Right ventricle myocardium inferior (tissue), 1 donor: ENCODE measurements around the gene OSBPL2. TPM values are rescaled to one million over a fixed set of nuclear protein-coding genes. Genes with fewer than 3 reads are reported as not detected.

Source experiments
- ATAC-seq: fragments of 200-7000 bp; cut with Tn5 transposase; one replicate; pipeline ENCODE4 v1.9.1; 2020; ENCODE audit warnings: mild to moderate bottlenecking, moderate library complexity
- DNase-seq: peaks from one replicate; pipeline ENCODE4 v3.0.0; 2021; ENCODE audit errors: missing footprints
- intact Hi-C: fragments of 100-400 bp; cut with DNase I; formaldehyde crosslinking; loops from one replicate; pipeline ENCODE4 v1.11.0; 2022
- total RNA-seq: library from RNA; stranded (reverse); fragmentation: NEBNext Ultra II Directional; extraction: Animal tissue kit (Norgen Biotek cat#: 25700); gene quantifications from one replicate; pipeline ENCODE4 v1.2.1, GENCODE V29; 2021
- donor health status: DM: no; HTN: yes; CAD: no; lungs with severe emphysema.

The OSBPL2 gene
- total RNA-seq, 1 donor from 2014 or later = 59.5 TPM

GRCh38 chr20:62230696-62231095, 7.6 kb upstream of the OSBPL2 start:
- DNase-seq (no peak), ATAC-seq (no peak)
- intact Hi-C loops = no loop called here

- intact Hi-C loops = no loop called here
- no peak for ATAC-seq
- DNase-seq = no peak
Observed at GRCh38 chr20:62231292-62231691, 7.0 kb upstream of the OSBPL2 start.

GRCh38 chr20:62232194-62232593, 6.1 kb upstream of the OSBPL2 start:
- ATAC-seq (no peak), DNase-seq (no peak)
- intact Hi-C loops = no loop called here

- DNase-seq (peak; percentile 62), ATAC-seq (peak; percentile 47)
Observed at GRCh38 chr20:62232770-62233645, 5.3 kb upstream of the OSBPL2 start.

GRCh38 chr20:62233684-62234083, 4.6 kb upstream of the OSBPL2 start:
- DNase-seq (peak; percentile 7), ATAC-seq (no peak)
- intact Hi-C loops = no loop called here

More at GRCh38 chr20:62232770-62233645, 5.3 kb upstream of the OSBPL2 start:
- intact Hi-C loops = no loop called here

GRCh38 chr20:62234339-62234738, 4.0 kb upstream of the OSBPL2 start:
- intact Hi-C loops = no loop called here
- no peak for DNase-seq
- ATAC-seq = peak; percentile 30

- DNase-seq (peak; percentile 20), ATAC-seq (no peak)
- intact Hi-C loops = loop anchor here (5.0 kb wide), 2 partner anchors 47 to 93 kb away; partner anchors contain the start of genes PSMA7 and SS18L1
Observed at GRCh38 chr20:62235001-62235776, 3.1 kb upstream of the OSBPL2 start.

- intact Hi-C loops = loop anchor here (5.0 kb wide), 2 partner anchors 47 to 93 kb away; partner anchors contain the start of genes PSMA7 and SS18L1
- peak; percentile 34 for DNase-seq
Observed at GRCh38 chr20:62235777-62236157, 2.6 kb upstream of the OSBPL2 start.

GRCh38 chr20:62236200-62236599, 2.1 kb upstream of the OSBPL2 start:
- intact Hi-C loops = loop anchor here (5.0 kb wide), 2 partner anchors 46 to 94 kb away; partner anchors contain the start of genes PSMA7 and SS18L1
- DNase-seq (peak; percentile 48), ATAC-seq (no peak)

More at GRCh38 chr20:62235777-62236157, 2.6 kb upstream of the OSBPL2 start:
- ATAC-seq = no peak

GRCh38 chr20:62236766-62237513, 1.4 kb upstream of the OSBPL2 start:
- ATAC-seq (no peak), DNase-seq (peak; percentile 45)
- intact Hi-C loops = loop anchor here (5.0 kb wide), 2 partner anchors 45 to 95 kb away; partner anchors contain the start of genes PSMA7 and SS18L1

GRCh38 chr20:62237514-62237800, 864 bp upstream of the OSBPL2 start:
- intact Hi-C loops = loop anchor here (5.0 kb wide), 2 partner anchors 45 to 95 kb away; partner anchors contain the start of genes PSMA7 and SS18L1
- peak; percentile 4 for DNase-seq
- no peak for ATAC-seq

GRCh38 chr20:62238569-62239277, 402 bp downstream of the OSBPL2 start:
- ATAC-seq (no peak), DNase-seq (no peak)
- intact Hi-C loops = loop anchor here (5.0 kb wide), 2 partner anchors 44 to 96 kb away; partner anchors contain the start of genes PSMA7 and SS18L1

- intact Hi-C loops = loop anchor here (5.0 kb wide), 2 partner anchors 43 to 97 kb away; partner anchors contain the start of genes PSMA7 and SS18L1
- ATAC-seq = no peak
- DNase-seq = no peak
Observed at GRCh38 chr20:62239278-62239879, 1.1 kb downstream of the OSBPL2 start.

GRCh38 chr20:62240020-62240685, 1.8 kb downstream of the OSBPL2 start:
- intact Hi-C loops = no loop called here
- no peak for DNase-seq
- no peak for ATAC-seq

GRCh38 chr20:62241506-62241905, 3.2 kb downstream of the OSBPL2 start:
- ATAC-seq (no peak), DNase-seq (no peak)
- intact Hi-C loops = no loop called here

- DNase-seq = no peak
- intact Hi-C loops = no loop called here
- no peak for ATAC-seq
Observed at GRCh38 chr20:62242176-62242575, 3.9 kb downstream of the OSBPL2 start.

GRCh38 chr20:62243106-62243505, 4.8 kb downstream of the OSBPL2 start:
- intact Hi-C loops = no loop called here
- no peak for ATAC-seq
- DNase-seq = no peak
